Left hindlimb (tissue), 1 donor: ENCODE results near the gene USE1.

Experiments used
- DNase-seq: peaks from one replicate; pipeline ENCODE4 v3.0.0-alpha.2; 2018

USE1 gene

DNA sequence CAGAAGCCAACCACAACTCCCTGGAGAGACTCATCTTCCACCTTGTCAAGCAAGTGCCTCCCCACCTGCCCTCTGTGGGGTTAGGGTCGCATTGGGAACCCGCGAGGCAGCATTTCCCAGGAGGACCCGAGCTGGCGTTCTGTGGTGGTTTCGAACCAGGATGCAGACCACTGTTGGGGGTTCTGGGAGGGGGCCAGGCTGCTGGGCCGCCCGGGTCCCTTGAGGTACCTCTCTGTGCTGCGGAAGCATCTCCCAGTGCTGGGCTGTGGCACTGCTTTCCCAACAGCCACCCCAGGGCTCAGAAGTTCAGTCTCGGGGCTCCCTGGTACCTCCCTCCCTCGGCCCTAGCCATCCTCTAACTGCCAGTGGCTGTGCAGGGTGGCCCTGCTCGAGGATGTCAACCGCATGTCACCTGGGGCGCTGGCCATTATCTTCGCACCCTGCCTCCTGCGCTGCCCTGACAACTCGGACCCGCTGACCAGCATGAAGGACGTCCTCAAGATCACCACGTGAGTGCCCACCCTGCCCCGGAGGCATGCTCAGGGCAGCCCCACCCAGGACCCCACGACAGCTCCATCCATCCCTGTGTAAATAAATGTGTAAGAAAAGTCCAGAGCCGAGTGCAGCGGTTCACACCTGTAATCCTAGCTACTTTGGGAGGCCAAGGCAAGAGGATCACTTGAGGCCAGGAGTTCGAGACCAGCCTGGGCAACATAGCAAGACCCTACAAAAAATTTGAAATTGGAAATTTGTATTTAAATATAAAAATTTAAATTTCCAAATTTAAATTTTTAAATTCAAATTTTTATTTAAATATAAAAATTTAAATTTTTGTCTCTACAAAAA is 8.2 kb upstream of the USE1 start:
- peak; percentile 16 for DNase-seq

DNA sequence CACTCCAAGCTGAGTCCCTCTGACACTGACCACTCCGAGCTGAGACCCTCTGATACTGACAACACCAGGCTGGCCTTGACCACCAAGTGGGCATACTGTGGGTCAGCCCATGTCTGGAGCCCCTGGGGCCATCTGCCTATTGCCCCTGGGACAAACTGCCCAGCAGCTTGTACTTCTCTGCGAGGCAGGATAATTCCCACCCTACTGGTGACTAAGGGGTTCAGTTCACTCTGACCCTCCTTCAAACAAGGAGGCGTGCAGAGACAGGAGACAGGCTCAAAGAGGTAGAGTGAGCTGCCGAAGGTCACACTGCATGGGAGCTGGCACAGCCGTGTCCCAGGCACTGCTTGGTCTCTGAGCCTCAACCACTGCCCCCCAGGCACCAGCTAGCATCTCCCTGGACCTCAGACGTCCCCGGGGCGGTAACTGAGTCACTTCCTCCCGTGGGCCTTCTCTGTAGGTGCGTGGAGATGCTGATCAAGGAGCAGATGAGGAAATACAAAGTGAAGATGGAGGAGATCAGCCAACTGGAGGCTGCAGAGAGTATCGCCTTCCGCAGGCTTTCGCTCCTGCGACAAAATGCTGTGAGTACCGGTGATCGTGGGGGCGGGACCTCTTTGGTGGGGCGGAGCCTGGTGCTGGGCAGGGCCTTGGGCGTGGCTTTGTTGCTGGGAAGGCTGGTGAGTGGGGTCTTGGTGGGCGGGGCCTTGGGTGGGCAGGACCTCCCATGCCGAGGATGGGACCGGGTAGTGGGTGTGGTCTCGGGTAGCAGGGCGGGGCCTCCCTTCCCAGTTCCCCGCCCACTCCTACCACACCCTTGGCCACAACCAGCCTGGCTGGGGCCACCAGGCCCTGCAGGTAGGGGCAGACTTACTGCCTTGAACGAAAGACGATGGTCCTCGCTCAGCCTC is 5.8 kb upstream of the USE1 start:
- no peak for DNase-seq

DNA sequence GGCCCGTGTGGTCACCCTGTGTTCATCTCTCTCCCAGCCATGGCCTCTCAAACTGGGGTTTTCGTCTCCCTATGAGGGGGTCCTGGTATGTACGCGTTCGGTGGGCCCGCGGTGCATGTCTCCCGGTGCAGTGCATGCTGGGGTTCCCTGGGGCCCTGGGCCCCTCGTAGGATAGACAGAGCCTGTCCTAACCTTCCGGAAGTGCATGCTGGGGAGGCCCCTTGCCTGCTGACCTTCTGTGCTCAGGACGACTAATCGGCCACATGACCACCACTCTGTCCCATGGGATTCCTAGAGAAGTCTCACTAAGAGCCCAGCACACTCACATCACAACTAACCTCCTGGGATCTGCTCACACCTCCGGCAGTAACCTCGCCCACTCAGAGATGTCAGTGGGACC is 4.9 kb upstream of the USE1 start:
- DNase-seq: no peak

DNA sequence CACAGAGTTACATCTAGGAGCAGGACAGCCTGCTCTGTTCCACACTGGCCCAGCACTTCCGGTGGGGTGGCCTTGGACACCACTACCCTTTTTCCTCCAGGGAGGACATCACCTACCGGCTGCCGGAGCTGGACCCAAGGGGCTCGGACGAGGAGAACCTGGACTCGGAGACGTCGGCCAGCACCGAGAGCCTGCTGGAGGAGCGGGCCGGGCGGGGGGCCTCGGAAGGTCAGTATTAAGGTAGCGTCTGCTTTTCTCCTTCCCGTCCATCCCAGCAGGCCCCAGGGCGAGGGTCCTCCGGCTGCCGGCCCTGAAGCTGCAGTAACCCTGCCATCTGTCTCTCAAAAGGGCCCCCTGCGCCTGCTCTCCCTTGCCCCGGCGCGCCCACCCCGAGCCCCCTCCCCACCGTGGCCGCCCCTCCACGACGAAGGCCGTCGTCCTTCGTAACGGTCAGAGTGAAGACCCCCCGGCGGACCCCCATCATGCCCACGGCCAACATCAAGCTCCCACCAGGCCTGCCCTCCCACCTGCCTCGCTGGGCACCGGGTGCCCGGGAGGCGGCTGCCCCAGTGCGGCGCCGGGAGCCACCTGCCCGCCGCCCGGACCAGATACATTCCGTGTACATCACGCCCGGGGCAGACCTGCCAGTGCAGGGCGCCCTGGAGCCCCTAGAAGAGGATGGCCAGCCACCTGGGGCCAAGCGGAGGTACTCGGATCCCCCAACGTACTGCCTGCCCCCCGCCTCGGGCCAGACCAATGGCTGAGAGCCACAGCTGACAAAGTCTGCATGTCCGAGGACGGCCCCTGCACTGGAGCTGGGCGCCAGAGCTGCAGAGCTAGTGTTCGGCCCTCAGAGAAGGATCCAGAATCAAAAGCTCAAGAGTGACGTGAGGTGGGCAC is 3.4 kb upstream of the USE1 start:
- DNase-seq: peak; percentile 25

DNA sequence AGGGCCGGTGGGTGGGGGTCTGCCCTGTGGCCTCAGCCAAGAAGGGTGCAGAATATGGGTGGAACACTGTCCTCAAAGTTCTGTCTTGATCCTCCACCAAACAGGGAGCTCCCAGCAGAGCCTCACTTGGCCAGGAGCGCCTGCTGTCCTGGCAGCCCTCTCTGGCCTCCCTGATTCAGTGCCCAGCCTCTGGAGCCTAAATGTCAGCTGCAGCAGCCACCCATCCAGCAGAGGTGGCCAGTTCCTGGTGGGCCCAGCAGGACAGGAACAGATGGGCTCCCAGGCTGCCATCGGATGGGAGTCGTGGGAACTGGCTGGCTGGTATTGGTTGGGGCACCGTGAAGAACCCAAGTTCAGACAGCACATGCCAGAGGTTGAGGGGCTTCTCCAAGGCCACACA is 1.8 kb upstream of the USE1 start:
- DNase-seq: no peak

DNA sequence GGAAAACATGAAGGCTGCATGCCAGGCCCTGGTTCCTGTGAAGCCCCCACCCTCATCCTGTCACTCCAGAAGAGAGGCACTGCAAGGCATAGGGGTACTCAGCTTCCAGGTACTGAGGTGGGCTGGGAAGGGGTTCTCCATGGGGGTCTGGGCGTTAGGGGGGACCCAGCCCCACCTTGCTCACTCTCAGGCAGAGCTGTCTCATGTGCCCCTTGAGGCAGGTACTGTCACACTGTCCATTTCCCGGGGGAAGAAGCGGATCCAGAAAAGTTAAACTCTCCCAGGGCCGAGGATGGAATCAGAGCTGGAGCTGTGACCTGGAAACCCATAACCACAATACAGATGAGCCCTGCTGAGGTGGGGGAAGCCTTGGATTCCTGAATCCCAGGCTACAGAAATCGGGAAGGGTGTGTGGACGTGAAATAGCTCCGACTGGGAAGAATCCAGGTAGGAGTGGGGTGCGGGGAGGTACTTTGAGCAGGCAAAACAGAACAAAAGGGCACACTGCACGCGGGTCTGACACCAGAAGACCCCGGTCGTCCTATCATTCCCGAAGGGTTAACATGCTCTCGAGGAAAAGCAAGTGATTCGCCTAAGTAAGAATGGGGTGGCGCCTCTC is 540 bp upstream of the USE1 start:
- no peak for DNase-seq

DNA sequence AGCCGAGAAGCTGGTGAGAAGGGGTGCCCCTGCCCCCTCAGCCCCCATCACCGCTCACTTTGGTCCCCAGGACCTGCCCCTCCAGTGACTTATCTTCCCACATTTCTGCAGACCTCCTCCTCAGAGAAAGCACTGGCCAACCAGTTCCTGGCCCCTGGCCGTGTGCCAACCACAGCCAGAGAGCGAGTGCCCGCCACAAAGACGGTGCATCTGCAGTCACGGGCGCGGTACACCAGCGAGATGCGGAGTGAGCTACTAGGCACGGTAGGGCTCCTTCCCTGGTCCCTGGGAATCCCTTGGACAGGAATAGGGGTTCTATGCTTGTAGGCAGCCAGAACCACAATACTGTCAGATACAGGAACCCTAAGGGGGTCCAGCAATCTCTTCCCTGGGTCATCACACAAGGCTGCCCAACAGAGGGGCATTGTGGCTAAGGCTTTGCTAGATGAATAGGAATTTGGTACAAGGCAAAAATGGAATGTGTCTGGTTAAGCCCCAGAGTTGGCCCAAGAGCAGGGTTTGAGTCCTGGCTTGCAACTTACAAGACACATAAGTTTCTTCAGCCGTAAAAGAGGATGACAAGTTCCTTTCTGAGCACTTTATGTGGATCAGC is 1.0 kb downstream of the USE1 start:
- no peak for DNase-seq

DNA sequence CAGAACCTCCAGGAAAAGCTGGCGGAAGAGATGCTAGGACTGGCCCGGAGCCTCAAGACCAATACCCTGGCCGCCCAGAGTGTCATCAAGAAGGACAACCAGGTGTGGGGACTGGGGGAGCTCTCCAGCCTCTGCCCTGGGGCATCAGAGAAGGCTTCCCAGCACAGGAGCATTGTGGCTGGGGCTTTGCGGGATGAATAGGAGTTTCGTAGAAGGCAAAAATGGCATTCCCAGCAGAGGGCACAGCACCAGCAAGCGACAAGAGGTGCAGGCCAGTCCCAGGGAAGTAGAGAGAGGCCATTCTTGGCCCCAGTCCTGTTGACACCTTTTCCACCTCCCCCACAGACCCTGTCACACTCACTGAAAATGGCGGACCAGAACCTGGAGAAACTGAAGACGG is 4.1 kb downstream of the USE1 start:
- DNase-seq: no peak

DNA sequence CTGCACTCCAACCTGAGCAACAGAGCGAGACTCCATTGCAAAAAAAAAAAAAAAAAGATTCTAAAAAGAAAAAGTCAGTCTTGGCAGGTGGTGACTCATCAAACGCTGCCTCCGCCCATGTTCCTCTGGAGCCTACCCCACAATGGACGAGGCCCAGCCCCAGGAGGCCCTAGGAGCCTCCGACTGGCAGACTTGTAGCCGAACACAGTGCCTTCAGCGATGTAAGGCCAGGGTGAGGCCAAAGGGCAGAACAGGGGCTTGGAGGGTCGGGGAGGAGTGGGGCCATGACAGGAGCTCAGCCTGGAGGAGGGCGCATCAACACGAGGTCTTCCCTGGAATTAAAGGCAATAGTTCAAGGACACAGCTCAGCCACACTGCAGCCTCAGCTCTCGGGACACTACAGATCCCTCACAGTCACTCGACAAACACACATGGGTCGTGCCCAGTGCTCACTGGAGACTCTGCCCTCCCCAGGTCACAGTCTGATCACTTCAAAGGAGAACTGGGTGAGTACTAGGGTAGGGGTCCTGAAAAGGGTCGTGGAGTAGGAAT is 5.1 kb downstream of the USE1 start:
- DNase-seq: no peak

DNA sequence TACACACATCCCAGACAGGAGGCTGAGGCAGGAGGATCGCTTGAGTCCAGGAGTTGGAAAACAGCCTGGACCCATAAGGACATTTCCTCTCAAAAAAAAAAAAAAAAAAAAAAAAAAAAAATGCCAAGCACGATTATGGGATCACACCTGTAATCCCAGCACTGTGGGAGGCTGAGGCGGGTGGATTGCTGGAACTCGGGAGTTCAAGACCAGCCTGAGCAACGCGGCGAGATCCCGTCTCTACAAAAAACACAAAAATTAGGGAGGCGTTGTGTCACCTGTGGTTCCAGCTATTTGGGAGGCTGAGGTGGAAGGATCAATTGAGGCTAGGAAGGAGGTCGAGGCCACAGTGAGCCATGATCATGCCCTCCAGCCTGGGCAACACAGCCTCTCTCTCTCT is 9.9 kb downstream of the USE1 start:
- DNase-seq: no peak

DNA sequence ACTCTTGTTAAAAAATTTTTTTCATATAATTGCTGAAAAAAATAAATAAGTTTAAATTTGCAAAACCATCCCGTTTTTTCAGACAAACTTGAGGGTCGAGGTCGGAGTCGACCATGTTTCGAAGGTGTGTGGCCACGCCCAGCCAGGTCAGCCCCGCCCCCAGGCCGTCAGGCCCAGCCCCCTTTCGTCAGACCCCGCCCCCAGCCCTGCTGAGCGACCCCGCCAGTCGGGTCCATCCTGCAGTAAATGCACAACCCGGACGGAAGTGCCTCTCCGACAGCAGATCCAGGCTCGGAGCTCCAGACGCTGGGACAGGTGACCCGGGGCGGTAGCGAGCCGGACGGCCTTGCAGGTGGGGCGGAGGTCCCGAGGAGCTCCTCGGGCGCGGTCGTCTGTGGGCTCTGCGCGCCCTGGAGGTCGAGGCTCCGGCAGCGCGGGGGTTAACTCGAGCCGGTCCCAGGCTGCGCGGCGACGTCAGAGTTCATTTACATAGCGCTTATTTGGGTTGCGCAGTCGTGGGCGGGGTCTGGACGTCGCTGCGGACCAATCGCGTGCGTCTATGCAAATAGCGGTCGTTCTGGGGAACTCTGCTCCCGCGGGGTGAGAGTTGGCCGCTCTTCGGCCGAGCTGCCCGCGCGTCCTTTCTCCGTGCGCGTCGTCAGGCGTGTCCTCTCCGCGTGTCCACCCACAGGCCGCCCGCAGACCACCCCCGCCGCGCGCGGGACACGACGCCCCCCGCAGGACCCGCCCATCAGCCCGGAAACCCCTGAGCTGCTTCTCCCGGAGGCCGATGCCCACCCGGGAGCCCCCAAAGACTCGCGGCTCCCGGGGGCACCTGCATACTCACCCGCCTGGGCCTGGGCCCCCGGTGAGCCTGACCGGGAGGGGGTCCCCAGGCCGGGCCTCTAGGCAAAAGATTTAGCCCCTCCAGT is 11.1 kb downstream of the USE1 start, which contains the start of gene OCEL1:
Gene OCEL1, plus strand, starts transcription at position 225 of the 932 bp plus-strand sequence. Its CDS starts 22 bp downstream, at position 247.
- peak; percentile 99 for DNase-seq

DNA sequence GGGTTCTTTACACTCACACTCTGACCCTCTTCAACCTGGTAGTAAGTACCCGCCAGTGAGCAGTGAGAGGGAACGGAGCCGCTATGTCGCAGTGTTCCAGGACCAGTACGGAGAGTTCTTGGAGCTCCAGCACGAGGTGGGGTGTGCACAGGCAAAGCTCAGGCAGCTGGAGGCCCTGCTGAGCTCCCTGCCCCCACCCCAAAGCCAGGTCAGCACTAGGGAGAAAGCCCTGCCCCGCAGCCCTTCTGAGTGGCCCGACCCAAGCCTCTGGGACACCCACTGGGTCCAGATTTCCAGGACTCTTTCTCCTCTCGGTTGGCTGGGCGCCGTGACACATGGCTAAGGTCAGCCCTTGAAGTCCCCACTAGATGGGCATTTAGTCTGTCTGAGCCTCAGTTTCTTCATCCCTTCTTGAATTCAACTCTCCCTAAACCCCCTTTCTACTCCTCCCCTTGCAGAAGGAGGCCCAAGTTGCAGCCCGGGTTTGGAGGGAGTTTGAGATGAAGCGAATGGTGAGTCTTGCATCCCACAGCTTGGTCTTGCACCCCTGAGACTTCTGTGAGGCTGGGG is 12.7 kb downstream of the USE1 start:
- DNase-seq: no peak

DNA sequence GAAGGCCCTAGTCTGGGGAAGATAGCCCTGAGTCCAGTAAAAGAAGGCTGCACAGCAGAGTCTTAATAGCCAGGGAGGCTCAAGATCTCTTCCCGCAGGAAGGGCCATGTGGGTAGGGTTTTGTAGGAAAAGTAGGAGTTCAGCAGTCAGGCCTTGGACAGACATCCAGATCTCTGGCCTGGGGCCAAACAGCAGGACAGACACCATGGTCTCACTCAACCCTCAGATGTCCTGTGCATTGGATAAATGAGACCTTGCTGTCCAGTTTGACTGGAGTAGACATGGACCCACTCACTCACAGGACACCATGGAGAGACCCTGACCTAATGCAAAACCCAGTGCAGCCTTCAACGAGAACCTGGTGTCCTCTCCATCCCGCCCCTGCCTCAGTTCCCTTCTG is 14.7 kb downstream of the USE1 start:
- no peak for DNase-seq

DNA sequence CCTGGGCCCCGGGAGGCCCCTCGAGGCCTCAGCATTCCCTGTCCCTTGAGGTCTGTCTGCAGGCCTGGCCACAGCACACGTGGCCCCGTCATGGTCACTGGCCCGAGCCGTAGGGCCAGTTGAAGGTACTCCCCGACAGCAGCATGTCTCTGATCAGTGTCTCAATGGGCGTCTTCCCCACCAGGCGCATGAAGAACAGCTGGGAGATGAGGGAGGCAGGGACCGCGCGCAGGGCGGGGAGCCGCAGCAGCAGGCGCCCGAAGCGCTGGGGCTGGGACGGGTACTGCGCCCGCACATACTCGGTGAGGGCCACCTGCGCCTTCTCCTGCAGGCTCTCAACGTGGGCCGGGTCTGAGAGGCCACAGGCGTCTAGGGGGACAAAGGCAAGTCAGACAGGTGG is 17.1 kb downstream of the USE1 start:
- DNase-seq: no peak

DNA sequence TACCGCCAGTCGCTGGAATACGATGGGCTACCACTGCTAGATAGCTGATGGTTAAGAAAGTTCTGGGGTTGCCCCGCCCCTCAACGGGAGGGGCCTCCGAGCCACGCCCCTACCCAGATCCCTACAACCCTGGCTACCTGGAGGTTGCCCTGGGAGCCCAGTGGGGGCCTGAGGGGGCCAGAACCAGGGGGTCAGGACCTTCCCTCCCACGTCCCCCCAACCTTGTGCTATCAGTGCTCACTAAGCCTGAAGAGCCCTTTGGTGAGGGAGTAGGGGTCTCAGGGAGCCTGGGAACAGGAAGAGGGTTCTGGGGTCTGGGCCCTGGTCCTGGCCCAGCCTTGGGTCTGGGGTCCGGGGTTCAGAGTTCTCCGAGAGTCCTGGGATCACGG is 19.7 kb downstream of the USE1 start:
- no peak for DNase-seq

DNA sequence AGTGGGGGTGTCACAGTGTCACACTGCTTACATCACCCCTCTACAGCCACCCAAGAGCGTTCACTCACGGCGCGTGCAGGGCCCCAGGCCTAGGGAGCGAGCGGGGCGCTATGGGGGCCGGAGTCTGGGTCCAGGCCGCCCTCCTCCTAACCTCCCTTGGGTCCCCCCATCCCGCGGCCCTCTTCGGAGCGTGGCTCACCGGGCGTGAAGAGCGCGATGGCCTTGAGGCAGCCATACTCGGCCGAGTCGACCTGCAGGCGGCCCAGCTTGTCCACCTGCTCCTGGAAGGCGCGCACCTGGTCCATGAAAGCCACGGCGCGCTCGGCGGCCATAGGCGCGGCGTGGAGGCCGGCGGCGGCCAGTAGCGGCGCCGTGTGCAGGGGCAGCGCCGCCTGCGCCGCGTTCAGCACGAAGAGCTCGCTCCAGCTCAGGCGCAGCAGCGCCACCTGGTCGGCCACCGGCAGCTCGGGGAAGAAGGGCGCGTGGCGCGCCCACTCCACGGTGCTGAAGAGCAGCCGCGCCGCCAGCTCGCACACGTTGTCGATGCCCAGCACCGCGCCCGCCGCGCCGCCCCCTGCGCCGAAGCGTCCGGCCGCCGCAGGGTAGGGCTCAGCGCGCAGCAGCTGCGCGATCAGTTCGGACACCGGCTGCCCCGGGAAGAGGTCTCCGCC is 20.3 kb downstream of the USE1 start:
- peak; percentile 70 for DNase-seq

DNA sequence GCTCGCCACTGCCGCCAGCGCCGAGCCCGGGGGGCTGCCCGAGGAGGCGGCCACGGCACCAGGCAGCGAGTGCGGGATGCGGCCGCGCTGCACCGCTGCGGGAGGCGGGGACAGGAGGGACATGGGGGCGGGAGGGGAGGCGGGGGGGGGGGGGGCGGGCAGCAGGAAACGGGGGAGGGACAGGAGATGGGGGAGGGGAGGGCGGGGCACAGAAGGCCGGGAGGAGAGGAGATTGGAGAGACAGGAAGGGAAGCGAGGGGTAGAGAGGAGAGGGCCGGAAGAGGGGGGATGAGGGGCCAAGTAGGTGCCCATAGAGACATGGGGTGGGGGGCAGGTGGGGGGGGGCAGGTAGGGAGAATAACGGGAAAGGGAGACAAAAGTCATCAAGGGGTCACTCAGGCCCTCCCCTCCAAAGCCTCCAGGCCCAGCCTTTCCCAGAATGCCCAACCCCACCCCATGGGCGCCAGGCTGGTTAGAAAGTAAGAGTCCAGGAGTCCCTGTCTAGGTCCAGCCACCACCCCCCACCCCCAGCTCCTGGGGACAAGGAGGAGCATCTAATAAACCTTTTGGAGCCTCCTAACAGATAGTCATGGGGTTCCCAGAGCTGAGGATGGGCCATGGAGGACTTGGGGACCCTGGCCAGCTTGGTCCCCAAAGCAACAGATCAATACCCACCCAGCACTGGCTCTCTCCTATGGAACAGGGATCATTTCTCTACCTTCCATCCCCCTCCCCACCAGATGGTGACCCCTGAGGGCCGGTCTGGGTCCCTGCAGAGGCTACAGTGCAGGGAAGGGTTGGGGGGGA is 21.0 kb downstream of the USE1 start:
- no peak for DNase-seq

DNA sequence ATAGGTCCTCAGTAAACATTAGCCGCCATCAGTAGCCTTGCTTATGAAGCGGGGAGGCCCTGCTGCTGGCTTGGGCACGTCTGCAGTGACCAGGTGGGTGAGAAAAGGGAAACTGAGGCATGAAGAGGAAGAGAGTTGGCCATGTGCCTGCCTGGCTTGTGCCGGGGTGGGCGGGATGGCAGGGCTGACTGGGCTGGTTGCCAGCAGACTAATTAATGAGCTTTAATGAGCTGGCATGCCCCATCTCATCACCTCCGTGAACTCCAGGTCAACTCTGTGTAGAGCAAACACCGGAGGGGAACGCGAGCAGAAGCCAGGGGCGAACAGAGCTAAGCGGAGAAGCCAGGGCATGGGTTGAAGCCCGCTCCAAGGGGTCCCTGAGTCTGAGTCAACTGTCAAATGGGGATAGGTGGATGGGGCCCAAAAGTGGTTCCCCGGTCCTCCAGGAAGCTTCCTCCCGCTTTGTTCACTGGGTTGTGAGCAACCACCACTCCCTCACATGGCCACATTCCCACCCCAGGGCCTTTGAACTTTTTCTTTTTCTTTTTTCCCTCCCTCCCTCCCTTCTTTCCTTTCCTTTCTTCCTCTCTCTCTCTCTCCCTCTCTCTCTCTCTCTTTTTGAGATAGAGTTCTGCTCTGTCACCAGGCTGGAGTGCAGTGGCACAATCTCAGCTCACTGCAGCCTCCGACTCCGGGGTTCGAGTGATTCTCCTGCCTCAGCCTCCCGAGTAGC is 21.8 kb downstream of the USE1 start:
- no peak for DNase-seq
